Measurements from ENCODE around the gene IREB2.

The IREB2 gene

GRCh38 chr15:78391781-78392180 lies 46.2 kb upstream of the IREB2 start:
- Histone ChIP-seq H3K9ac (ENCODE audit: low read length) (no peak overlapping the region), H3K36me3 (ENCODE audit: low read length) (no peaks in the 10 kb centered on the region), H3K27me3 (ENCODE audit: low read length) (no peaks in the 10 kb centered on the region), H2AFZ (ENCODE audit: low read depth, low read length, severe bottlenecking) (no peak overlapping the region), H3K9me2 (replicated peaks; ENCODE audit: insufficient read depth, low read length) (no peaks in the 10 kb centered on the region), H3K4me3 (ENCODE audit: insufficient read depth, low read length, poor library complexity, severe bottlenecking) (no peak overlapping the region), H4K20me1 (ENCODE audit: low read depth, low read length) (no peaks in the 10 kb centered on the region), H3K27ac (ENCODE audit: low read depth, low read length) (no peak overlapping the region), H3K9me3 (ENCODE audit: insufficient read depth, low read length) (no peaks in the 10 kb centered on the region), H3K4me2 (ENCODE audit: low read depth, low read length, poor library complexity, severe bottlenecking) (no peak overlapping the region), H3F3A (ENCODE audit: insufficient read depth) (no peaks in the 10 kb centered on the region), H3K79me2 (ENCODE audit: insufficient read depth, low read length) (no peaks in the 10 kb centered on the region)
- no peak for TF ChIP-seq EZH2phosphoT487 (conservative IDR thresholded peaks at IDR 0.05; ENCODE audit: low read length)
- TF ChIP-seq, protein P1, sequence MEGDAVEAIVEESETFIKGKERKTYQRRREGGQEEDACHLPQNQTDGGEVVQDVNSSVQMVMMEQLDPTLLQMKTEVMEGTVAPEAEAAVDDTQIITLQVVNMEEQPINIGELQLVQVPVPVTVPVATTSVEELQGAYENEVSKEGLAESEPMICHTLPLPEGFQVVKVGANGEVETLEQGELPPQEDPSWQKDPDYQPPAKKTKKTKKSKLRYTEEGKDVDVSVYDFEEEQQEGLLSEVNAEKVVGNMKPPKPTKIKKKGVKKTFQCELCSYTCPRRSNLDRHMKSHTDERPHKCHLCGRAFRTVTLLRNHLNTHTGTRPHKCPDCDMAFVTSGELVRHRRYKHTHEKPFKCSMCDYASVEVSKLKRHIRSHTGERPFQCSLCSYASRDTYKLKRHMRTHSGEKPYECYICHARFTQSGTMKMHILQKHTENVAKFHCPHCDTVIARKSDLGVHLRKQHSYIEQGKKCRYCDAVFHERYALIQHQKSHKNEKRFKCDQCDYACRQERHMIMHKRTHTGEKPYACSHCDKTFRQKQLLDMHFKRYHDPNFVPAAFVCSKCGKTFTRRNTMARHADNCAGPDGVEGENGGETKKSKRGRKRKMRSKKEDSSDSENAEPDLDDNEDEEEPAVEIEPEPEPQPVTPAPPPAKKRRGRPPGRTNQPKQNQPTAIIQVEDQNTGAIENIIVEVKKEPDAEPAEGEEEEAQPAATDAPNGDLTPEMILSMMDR (IDR thresholded peaks at IDR 0.05; ENCODE audit: insufficient read depth, low read length, poor library complexity, severe bottlenecking) = no peak

GRCh38 chr15:78392430-78392829 lies 45.6 kb upstream of the IREB2 start:
- no peak overlapping the region for H3K9ac ChIP-seq (ENCODE audit: low read length)
- no peaks in the 10 kb centered on the region for H3K9me3 ChIP-seq (ENCODE audit: insufficient read depth, low read length)
- no peak overlapping the region for H3K4me3 ChIP-seq (ENCODE audit: insufficient read depth, low read length, poor library complexity, severe bottlenecking)
- H3K79me2 ChIP-seq (ENCODE audit: insufficient read depth, low read length) = no peaks in the 10 kb centered on the region
- no peaks in the 10 kb centered on the region for H3K27me3 ChIP-seq (ENCODE audit: low read length)
- no peaks in the 10 kb centered on the region for H3F3A ChIP-seq (ENCODE audit: insufficient read depth)
- no peak overlapping the region for H3K27ac ChIP-seq (ENCODE audit: low read depth, low read length)
- H2AFZ ChIP-seq (ENCODE audit: low read depth, low read length, severe bottlenecking) = no peak overlapping the region
- H3K9me2 ChIP-seq (replicated peaks; ENCODE audit: insufficient read depth, low read length) = no peaks in the 10 kb centered on the region
- H4K20me1 ChIP-seq (ENCODE audit: low read depth, low read length) = no peaks in the 10 kb centered on the region
- no peaks in the 10 kb centered on the region for H3K36me3 ChIP-seq (ENCODE audit: low read length)
- TF ChIP-seq EZH2phosphoT487 (conservative IDR thresholded peaks at IDR 0.05; ENCODE audit: low read length) = no peak
- TF ChIP-seq, protein P1 (IDR thresholded peaks at IDR 0.05; ENCODE audit: insufficient read depth, low read length, poor library complexity, severe bottlenecking) = no peak
- H3K4me2 ChIP-seq (ENCODE audit: low read depth, low read length, poor library complexity, severe bottlenecking) = no peak overlapping the region

DNA sequence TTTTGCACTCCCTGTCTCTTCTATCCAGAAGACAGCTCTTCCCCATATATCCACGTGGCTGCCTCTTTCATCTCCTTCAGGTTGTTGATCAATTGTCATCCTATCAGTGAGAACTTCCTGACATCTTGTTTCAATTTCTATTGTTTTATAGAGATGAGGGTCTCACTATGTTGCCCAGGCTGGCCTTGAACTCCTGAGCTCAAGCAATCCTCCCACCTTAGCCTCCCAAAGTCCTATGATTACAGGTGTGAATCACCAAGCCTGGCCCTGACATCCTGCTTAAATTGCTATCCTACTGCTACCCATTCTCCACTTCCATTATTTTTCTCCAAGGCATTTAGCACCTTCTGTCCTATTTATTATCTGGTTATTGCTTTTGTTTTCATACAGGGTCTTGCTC lies 44.9 kb upstream of the IREB2 start:
- H3K9me3 ChIP-seq (ENCODE audit: insufficient read depth, low read length) = no peaks in the 10 kb centered on the region
- no peak overlapping the region for H3K9ac ChIP-seq (ENCODE audit: low read length)
- no peaks in the 10 kb centered on the region for H3K36me3 ChIP-seq (ENCODE audit: low read length)
- no peak overlapping the region for H3K27ac ChIP-seq (ENCODE audit: low read depth, low read length)
- no peak for TF ChIP-seq EZH2phosphoT487 (conservative IDR thresholded peaks at IDR 0.05; ENCODE audit: low read length)
- TF ChIP-seq, protein P1 (IDR thresholded peaks at IDR 0.05; ENCODE audit: insufficient read depth, low read length, poor library complexity, severe bottlenecking) = no peak
- no peaks in the 10 kb centered on the region for H4K20me1 ChIP-seq (ENCODE audit: low read depth, low read length)
- H3K27me3 ChIP-seq (ENCODE audit: low read length) = no peaks in the 10 kb centered on the region
- H3K9me2 ChIP-seq (replicated peaks; ENCODE audit: insufficient read depth, low read length) = no peaks in the 10 kb centered on the region
- H3K4me3 ChIP-seq (ENCODE audit: insufficient read depth, low read length, poor library complexity, severe bottlenecking) = no peak overlapping the region
- no peaks in the 10 kb centered on the region for H3F3A ChIP-seq (ENCODE audit: insufficient read depth)
- H2AFZ ChIP-seq (ENCODE audit: low read depth, low read length, severe bottlenecking) = no peak overlapping the region
- H3K79me2 ChIP-seq (ENCODE audit: insufficient read depth, low read length) = no peaks in the 10 kb centered on the region
- no peak overlapping the region for H3K4me2 ChIP-seq (ENCODE audit: low read depth, low read length, poor library complexity, severe bottlenecking)

Measured in SU-DHL-6 (cell line).